Skeletal muscle tissue (tissue), 4 donors: ENCODE measurements around the gene SMPD3. TPM values are rescaled to one million over a fixed set of nuclear protein-coding genes. Genes with fewer than 3 reads are reported as not detected.

Experiments
- H3K27ac ChIP-seq: one replicate; pipeline ENCODE4 v1.7.0; 2013; ENCODE audit warnings: mild to moderate bottlenecking, low read depth, low read length, inconsistent platforms
- H3K27me3 ChIP-seq, 3 donors: one replicate each; pipeline ENCODE4 v1.7.0; 2013; ENCODE audit warnings: low read length in 3 of 3; ENCODE audit not compliant: control insufficient read depth in 3 of 3, insufficient read depth in 3 of 3
- H3K36me3 ChIP-seq, 3 donors: one replicate each; pipeline ENCODE4 v1.7.0; 2013; ENCODE audit warnings: low read length in 3 of 3; ENCODE audit not compliant: control insufficient read depth in 3 of 3, insufficient read depth in 3 of 3
- H3K4me1 ChIP-seq, 3 donors: one replicate each; pipeline ENCODE4 v1.7.0; 2013; ENCODE audit warnings: low read length in 3 of 3, mild to moderate bottlenecking in 3 of 3; ENCODE audit not compliant: control insufficient read depth in 3 of 3, insufficient read depth in 3 of 3
- H3K4me3 ChIP-seq, 3 donors: one replicate each; pipeline ENCODE4 v1.7.0; 2013; ENCODE audit warnings: low read length in 3 of 3
- H3K9ac ChIP-seq, 3 donors: one replicate each; pipeline ENCODE4 v1.7.0; 2013; ENCODE audit warnings: low read length in 3 of 3, mild to moderate bottlenecking in 3 of 3, moderate library complexity in 2 of 3, low read depth in 1 of 3
- H3K9me3 ChIP-seq, 3 donors: one replicate each; pipeline ENCODE4 v1.7.0; 2013; ENCODE audit warnings: low read length in 3 of 3; ENCODE audit not compliant: control insufficient read depth in 3 of 3
- total RNA-seq: library from RNA; depleted of rRNA; stranded (reverse); fragments of >200 nt; gene quantifications from one replicate; pipeline ENCODE4 v1.2.3, GENCODE V29; 2014
- donor health status: Osteomylitis.

SMPD3 gene
- total RNA-seq, 1 donor from 2014 or later = under 0.01 TPM

DNA sequence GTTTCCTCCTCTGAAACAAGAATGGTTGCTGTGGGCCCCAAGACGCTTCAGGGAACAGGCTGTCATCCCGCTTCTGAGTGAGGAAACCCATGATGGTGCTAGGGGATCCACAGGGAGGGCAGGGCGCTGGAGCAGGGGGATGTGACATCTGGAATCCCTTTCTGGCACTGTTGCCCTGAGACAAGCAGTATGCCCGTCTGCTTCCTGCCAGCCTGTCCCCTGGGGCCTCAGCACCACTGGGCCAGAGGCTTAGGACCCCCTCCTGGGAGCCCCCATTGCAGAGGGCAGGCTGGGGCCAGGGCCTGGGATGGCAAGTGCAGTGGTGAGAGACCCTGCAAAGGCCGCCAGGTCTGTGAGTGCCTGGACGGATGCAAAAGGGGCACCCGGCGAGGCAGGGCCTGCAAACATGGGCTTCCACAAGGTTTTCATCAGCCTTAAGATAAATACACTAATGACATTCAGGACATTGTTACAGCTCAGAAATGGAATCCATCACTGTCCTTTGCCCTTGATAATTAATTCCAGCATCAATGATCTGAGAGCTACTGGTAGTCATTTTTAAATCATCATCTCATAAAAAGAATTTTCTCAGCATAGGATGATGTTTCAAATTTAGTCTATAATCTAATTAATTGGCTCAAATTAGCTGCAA, 85.9 kb downstream of the SMPD3 start:
- H3K9me3 ChIP-seq = no peaks in the 10 kb centered on the region
- peaks cover 4 to 15% (median 11%) of the 10 kb centered on the region in 3 donors for H3K27me3 ChIP-seq
- no peak overlapping the region for H3K27ac ChIP-seq
- peaks cover 13 to 30% (median 23%) of the 10 kb centered on the region in 3 donors for H3K36me3 ChIP-seq
- no peak overlapping the region for H3K4me3 ChIP-seq
- H3K4me1 ChIP-seq = peaks cover 0 to 13% (median 7%) of the 10 kb centered on the region in 3 donors
- no peak overlapping the region for H3K9ac ChIP-seq

DNA sequence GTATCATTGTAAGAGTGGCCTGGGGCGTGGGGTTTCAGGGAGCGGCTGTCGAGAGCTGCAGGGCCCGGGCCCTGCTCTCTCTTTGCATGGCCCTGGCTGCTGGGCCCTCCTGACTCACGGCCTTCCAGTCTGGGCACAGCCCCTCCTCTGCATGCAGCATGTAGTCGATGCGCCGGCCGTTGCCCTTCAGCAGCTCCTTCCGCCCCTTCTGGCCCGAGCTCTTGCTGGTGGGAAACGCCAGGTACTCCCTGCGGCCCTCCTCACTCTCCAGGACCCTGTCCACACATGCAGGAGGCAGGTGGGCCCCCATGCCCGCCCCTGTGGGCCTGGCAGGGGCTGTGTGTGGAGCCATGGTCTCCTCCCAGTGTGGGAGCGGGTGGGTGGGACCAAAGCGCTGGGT, 86.8 kb downstream of the SMPD3 start:
- Histone ChIP-seq H3K9me3 (no peaks in the 10 kb centered on the region), H3K36me3 (peaks cover 22 to 39% (median 32%) of the 10 kb centered on the region in 3 donors), H3K4me3 (no peak overlapping the region), H3K27ac (no peak overlapping the region), H3K9ac (no peak overlapping the region), H3K27me3 (peaks cover 4 to 15% (median 9%) of the 10 kb centered on the region in 3 donors), H3K4me1 (peaks cover 0 to 16% (median 7%) of the 10 kb centered on the region in 3 donors)

DNA sequence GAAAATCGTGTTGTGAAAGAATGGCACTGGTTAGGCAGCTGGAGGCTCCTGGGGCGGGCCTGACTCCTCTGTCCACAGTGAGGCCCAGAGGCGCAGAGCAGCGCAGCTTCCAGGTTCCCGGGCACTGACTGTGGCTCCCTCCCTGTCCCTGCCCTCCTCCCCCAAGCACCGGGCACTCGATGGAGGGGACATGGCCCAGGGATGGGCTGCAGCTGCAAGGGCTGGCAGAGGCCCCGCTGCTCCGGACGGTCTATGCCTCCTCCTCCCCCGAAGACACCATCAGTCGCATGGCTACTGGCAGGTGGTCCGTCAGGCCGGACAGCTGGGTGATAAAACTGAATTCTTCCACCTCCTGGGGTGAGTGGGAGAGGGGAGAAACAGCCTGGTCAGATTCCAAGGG, 87.4 kb downstream of the SMPD3 start:
- H3K4me1 ChIP-seq = peaks cover under 1 to 13% (median 7%) of the 10 kb centered on the region in 3 donors
- H3K9me3 ChIP-seq = no peaks in the 10 kb centered on the region
- no peak overlapping the region for H3K4me3 ChIP-seq
- H3K27me3 ChIP-seq = peaks cover 0 to 15% (median 6%) of the 10 kb centered on the region in 3 donors
- no peak overlapping the region for H3K27ac ChIP-seq
- H3K9ac ChIP-seq = no peak overlapping the region
- H3K36me3 ChIP-seq = peaks cover 24 to 44% (median 36%) of the 10 kb centered on the region in 3 donors

DNA sequence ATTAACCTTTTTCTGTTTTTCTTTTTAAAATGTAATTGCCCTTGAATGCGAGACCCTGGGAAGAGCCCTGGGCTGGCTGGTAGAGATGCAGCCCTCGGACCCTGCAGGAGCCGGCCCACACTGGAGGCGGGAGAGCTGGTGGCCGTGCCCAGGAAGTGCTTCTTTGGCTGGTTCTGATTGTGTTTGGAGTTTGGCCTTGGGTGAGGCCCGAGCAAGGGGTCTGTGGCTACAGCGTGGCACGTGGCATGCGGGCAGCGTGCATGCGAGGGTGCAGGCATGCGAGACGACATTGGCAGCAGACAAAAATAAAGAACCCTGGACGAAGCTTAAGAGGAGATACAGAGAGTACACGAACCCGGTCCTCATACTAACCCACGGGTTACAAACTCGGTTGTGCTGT, 87.8 kb downstream of the SMPD3 start:
- Histone ChIP-seq H3K9me3 (no peaks in the 10 kb centered on the region), H3K4me1 (peaks cover 3 to 12% (median 4%) of the 10 kb centered on the region in 3 donors), H3K27ac (no peak overlapping the region), H3K36me3 (peaks cover 28 to 48% (median 40%) of the 10 kb centered on the region in 3 donors), H3K4me3 (no peak overlapping the region), H3K9ac (no peak overlapping the region), H3K27me3 (peaks cover 0 to 12% (median 2%) of the 10 kb centered on the region in 3 donors)

DNA sequence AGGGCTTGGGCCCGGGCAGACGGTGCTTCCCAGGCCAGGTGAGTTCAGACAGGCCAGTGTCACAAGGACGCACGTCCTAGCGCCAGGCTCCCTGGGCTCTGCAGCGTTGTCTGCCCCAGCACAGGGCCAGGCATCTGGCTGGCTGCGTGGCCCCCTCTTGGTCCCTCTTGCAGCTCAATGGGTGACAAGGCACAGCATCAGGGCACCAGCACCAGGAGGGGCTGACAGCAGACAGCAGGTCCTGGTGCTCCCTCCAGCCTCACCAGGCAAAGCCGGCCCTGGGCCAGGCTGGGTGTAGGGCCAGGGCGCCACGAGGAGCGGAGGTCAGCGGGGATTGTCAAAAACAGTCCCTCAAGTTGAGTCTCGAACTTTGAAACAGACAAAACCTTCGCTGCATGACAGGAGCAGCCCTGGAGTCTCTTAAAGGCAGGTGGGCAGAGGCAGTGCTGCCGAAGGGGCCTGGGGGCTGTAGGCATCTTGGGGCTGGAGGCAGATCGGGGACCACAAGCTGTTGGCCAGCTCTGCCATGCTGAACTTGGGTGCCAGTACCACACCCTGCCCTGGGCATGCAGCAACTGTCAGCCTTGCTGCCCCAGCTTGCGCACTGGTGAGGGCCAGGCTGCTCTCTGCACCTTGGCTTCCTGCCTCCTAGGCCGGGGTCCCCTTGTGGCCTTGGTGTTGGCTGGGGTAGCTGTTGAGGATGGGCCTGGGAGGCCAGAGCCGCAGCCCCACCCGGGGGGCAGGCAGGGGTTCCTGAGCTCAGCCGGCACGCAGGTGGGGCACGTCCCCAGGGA, 88.7 kb downstream of the SMPD3 start:
- Histone ChIP-seq H3K9ac (no peak overlapping the region), H3K36me3 (peaks cover 38 to 54% (median 47%) of the 10 kb centered on the region in 3 donors), H3K27me3 (peaks cover 0 to 5% (median 0%) of the 10 kb centered on the region in 3 donors), H3K4me3 (no peak overlapping the region), H3K4me1 (peaks cover 0 to 4% (median 3%) of the 10 kb centered on the region in 3 donors), H3K27ac (no peak overlapping the region), H3K9me3 (no peaks in the 10 kb centered on the region)

DNA sequence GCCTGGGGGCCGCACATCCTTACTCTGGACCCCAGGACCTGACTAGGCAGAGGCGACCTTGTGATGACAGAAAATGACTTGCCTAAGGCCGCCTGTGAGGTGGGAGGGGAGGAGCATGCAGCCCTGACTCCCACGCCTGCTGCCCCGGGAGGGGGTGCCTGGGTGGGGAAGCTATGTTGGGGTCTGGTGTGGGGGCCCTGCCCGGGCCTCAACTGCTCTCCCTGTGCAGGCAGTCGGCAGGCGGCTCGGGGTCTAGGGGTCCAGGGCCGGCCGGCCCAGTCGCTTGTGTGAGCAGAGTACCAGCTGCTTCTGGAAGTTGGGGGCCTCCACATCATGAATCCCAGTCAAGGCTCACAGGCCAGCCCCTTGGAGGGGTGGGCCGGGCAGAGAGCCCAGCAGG, 89.4 kb downstream of the SMPD3 start:
- H3K36me3 ChIP-seq = peaks cover 44 to 60% (median 53%) of the 10 kb centered on the region in 3 donors
- H3K4me1 ChIP-seq = peaks cover 0 to 4% (median 3%) of the 10 kb centered on the region in 3 donors
- no peak overlapping the region for H3K4me3 ChIP-seq
- no peaks in the 10 kb centered on the region for H3K9me3 ChIP-seq
- peaks cover 0 to 3% (median 0%) of the 10 kb centered on the region in 3 donors for H3K27me3 ChIP-seq
- no peak overlapping the region for H3K27ac ChIP-seq
- H3K9ac ChIP-seq = no peak overlapping the region

DNA sequence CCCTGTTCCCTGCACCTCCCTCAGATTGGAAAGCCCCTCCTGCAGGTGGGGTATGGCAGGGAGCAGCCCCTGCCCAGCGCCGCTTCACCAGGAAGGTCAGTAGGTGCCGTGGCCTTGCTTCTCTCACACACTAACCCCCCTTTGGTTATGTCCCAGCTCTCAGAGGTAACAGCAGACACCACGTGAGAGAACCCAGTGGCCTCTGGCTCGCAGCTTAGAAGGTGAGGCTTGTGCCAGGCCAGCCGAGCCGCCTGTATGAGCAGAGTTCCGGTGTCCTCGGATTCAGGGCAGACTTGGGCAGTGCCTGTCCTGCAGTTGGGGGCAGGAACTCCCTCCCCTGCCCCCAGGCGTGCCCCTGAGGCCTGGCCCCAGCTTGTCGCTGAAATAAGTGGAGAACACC, 90.4 kb downstream of the SMPD3 start:
- no peak overlapping the region for H3K9ac ChIP-seq
- no peak overlapping the region for H3K27ac ChIP-seq
- H3K27me3 ChIP-seq = no peaks in the 10 kb centered on the region
- H3K4me1 ChIP-seq = peaks cover 0 to 4% (median 3%) of the 10 kb centered on the region in 3 donors
- H3K36me3 ChIP-seq = peaks cover 54 to 71% (median 63%) of the 10 kb centered on the region in 3 donors
- H3K9me3 ChIP-seq = no peaks in the 10 kb centered on the region
- no peak overlapping the region for H3K4me3 ChIP-seq

DNA sequence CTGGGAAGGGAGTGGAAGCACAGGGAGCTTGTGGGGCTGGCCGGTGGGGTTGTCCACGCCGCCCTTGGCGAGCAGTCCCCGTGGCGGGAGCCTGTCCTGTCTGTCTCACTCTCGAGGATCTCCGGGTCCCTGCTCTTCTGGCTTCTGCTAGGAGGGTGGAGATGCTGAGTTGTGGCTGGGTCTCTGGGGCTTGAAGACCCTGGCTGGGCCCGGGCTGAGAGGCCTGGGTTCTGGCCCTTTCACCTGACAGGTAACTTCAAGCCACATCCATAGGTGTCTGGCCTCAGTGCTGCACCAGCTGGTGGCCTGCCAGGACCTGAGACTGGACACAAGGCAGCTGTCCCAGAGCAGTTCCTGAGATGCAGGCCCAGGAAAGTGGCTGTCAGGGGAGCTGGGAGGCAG, 90.8 kb downstream of the SMPD3 start:
- Histone ChIP-seq H3K4me3 (no peak overlapping the region), H3K27ac (no peak overlapping the region), H3K36me3 (peaks cover 57 to 75% (median 66%) of the 10 kb centered on the region in 3 donors), H3K4me1 (peaks cover 0 to 4% (median 3%) of the 10 kb centered on the region in 3 donors), H3K9ac (no peak overlapping the region), H3K27me3 (no peaks in the 10 kb centered on the region), H3K9me3 (no peaks in the 10 kb centered on the region)

DNA sequence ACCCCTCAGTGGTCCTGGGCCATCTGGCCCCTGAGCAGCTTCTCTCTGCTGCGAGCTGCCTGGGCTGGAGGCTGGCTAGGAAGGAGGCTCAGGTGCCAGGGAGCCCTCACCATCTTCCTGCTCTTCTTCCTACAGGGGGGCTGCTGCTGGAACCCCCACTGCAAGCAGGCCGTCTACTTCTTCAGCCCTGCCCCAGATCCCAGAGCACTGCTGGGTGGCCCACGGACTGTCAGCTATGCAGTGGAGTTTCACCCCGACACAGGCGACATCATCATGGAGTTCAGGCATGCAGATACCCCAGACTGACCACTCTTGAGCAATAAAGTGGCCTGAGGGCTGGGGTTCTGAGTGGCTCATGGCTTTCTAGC, 91.4 kb downstream of the SMPD3 start:
- no peak overlapping the region for H3K4me3 ChIP-seq
- H3K27me3 ChIP-seq = no peaks in the 10 kb centered on the region
- H3K36me3 ChIP-seq = peaks cover 62 to 80% (median 71%) of the 10 kb centered on the region in 3 donors
- no peak overlapping the region for H3K27ac ChIP-seq
- no peaks in the 10 kb centered on the region for H3K9me3 ChIP-seq
- H3K4me1 ChIP-seq = peaks cover 0 to 4% (median 3%) of the 10 kb centered on the region in 3 donors
- no peak overlapping the region for H3K9ac ChIP-seq
